Stimulated activated CD8-positive, alpha-beta memory T cell treated with anti-CD3 and anti-CD28 coated beads, Interleukin-2, amount 100 ng/mL, for 1 hour (primary cell): ENCODE results near the gene EXO5.
"Not testable (repeated sequence)": the region's sequence is repeated elsewhere in the genome, so short reads cannot be mapped to it uniquely, and the experiment has no call there.

Experiments
- DNase-seq, 2 donors: peaks; one replicate each; pipeline ENCODE4 v3.0.0-alpha.2; 2020; ENCODE audit warnings: low read depth in 2 of 2

The EXO5 gene

GRCh38 chr1:40508375-40509341 lies at the start of gene EXO5:
Gene EXO5 (plus strand): TSS chr1:40508767. CDS start chr1:40514545, 5,778 bp downstream.
- DNase-seq: peak; percentile 68 to 74

- DNase-seq: no peak
Observed at GRCh38 chr1:40462956-40463590, 45.5 kb upstream of the EXO5 start.

GRCh38 chr1:40469327-40469726 lies 39.2 kb upstream of the EXO5 start:
- no peak for DNase-seq

- DNase-seq: no peak
Observed at GRCh38 chr1:40475268-40475667, 33.3 kb upstream of the EXO5 start.

- peak; percentile 38 to 48 for DNase-seq
Observed at GRCh38 chr1:40476924-40477677, 31.5 kb upstream of the EXO5 start, which contains the start of gene ZFP69. Gene ZFP69 (plus strand): TSS chr1:40477290. CDS start chr1:40479362, 2,072 bp downstream.

GRCh38 chr1:40477678-40478053 lies 30.9 kb upstream of the EXO5 start:
- DNase-seq: no peak

GRCh38 chr1:40478276-40478675 lies 30.3 kb upstream of the EXO5 start:
- DNase-seq: no peak

GRCh38 chr1:40479156-40479555 lies 29.4 kb upstream of the EXO5 start:
- DNase-seq: no peak

GRCh38 chr1:40495315-40495903 lies 13.2 kb upstream of the EXO5 start:
- no peak for DNase-seq

- not testable (repeated sequence) for DNase-seq
Observed at GRCh38 chr1:40502651-40503050, 5.9 kb upstream of the EXO5 start.

- DNase-seq: no peak
Observed at GRCh38 chr1:40507973-40508372, 594 bp upstream of the EXO5 start.

GRCh38 chr1:40519517-40519916 lies 10.9 kb downstream of the EXO5 start:
- DNase-seq: no peak

- DNase-seq: no peak
Observed at GRCh38 chr1:40530735-40531380, 22.3 kb downstream of the EXO5 start.

GRCh38 chr1:40531381-40532061 lies 23.0 kb downstream of the EXO5 start, which contains the start of gene ZNF684:
Gene ZNF684 (plus strand): TSS chr1:40531637. CDS start chr1:40533167, 1,530 bp downstream.
- peak; percentile 69 to 72 for DNase-seq

- no peak for DNase-seq
Observed at GRCh38 chr1:40532062-40532389, 23.5 kb downstream of the EXO5 start.

GRCh38 chr1:40532844-40533424 lies 24.4 kb downstream of the EXO5 start:
- no peak for DNase-seq

- DNase-seq: no peak
Observed at GRCh38 chr1:40534589-40534988, 26.0 kb downstream of the EXO5 start.

- DNase-seq: no peak
Observed at GRCh38 chr1:40535732-40536131, 27.2 kb downstream of the EXO5 start.

GRCh38 chr1:40539338-40539737 lies 30.8 kb downstream of the EXO5 start:
- DNase-seq: no peak

- no peak for DNase-seq
Observed at GRCh38 chr1:40546957-40547356, 38.4 kb downstream of the EXO5 start.
